IMR-90 (cell line): Measurements from ENCODE around the gene RHOT1. TPM values are rescaled to one million over a fixed set of nuclear protein-coding genes. Genes with fewer than 3 reads are reported as not detected.

ENCODE experiments used
- microRNA-seq, 2 experiments: library from miRNA; stranded (forward) in 1 of 2; unstranded in 1 of 2; fragments of 10-50 nt in 1 of 2; fragments of <30 nt in 1 of 2; gene quantifications in 1 of 2; microRNA quantifications in 1 of 2; one replicate each; pipeline versions ENCODE3 to v1.1.0; 2013 to 2020; ENCODE audit not compliant: insufficient read depth in 1 of 2, insufficient read length in 1 of 2, unreplicated experiment in 1 of 2
- polyA plus RNA-seq, 3 experiments: library from polyadenylated mRNA; depleted of rRNA; stranded (reverse); fragments of >200 nt; gene quantifications; 2 replicates each; pipeline ENCODE4 v1.2.3, GENCODE V29; 2012; ENCODE audit warnings: low replicate concordance in 1 of 3
- small RNA-seq, 5 experiments: library from RNA; depleted of rRNA; stranded (forward); fragments of <200 nt; gene quantifications; one replicate each; pipeline ENCODE3, GENCODE V24; 2012
- total RNA-seq: library from RNA; depleted of rRNA; stranded (reverse); fragments of >200 nt; gene quantifications from 2 replicates; pipeline ENCODE4 v1.2.3, GENCODE V29; 2012; rRNA removed

RHOT1 gene
- total and polyA plus RNA-seq, 2 of the 4 experiments (the other 2 are of a cell fraction): 27.4 to 27.6 TPM

Small RNAs within 50 kb of the gene (microRNA-seq; reads per million reads assigned to microRNA genes)
- not detected for gene UBL5P2 (ENCODE audit: insufficient read depth, insufficient read length)

Small RNAs within 50 kb of the gene (small RNA-seq; reads per million reads assigned to genes)
- gene UBL5P2: 0 to 0.76 (median 0) reads per million in 5 experiments

Other genes starting within 250 kb of the RHOT1 start
- 29.9 and 53.3 TPM in 2 replicates for gene UTP6, start 240.8 kb upstream of the RHOT1 start, total RNA-seq
- 24.4 and 32.4 TPM in 2 replicates for gene UTP6, start 240.8 kb upstream of the RHOT1 start, polyA plus RNA-seq (2012; rRNA removed)
- gene SUZ12, start 205.5 kb upstream of the RHOT1 start, total RNA-seq: 12.2 and 18.6 TPM in 2 replicates
- gene SUZ12, start 205.5 kb upstream of the RHOT1 start, polyA plus RNA-seq (2012; rRNA removed): 9.9 and 12.3 TPM in 2 replicates
- 4.3 and 4.7 TPM in 2 replicates for gene LRRC37B, start 135.1 kb upstream of the RHOT1 start, total RNA-seq
- gene LRRC37B, start 135.1 kb upstream of the RHOT1 start, polyA plus RNA-seq (2012; rRNA removed): 4.7 and 7.2 TPM in 2 replicates
- gene RHBDL3, start 123.3 kb downstream of the RHOT1 start, total RNA-seq: 0.18 and 0.28 TPM in 2 replicates
- 0.09 and 0.11 TPM in 2 replicates for gene RHBDL3, start 123.3 kb downstream of the RHOT1 start, polyA plus RNA-seq (2012; rRNA removed)
- 16.1 and 18.3 TPM in 2 replicates for gene C17orf75, start 199.7 kb downstream of the RHOT1 start, total RNA-seq
- 8.2 and 11.5 TPM in 2 replicates for gene C17orf75, start 199.7 kb downstream of the RHOT1 start, polyA plus RNA-seq (2012; rRNA removed)
- gene ZNF207, start 207.7 kb downstream of the RHOT1 start, total RNA-seq: 207 and 208 TPM in 2 replicates
- 181 and 199 TPM in 2 replicates for gene ZNF207, start 207.7 kb downstream of the RHOT1 start, polyA plus RNA-seq (2012; rRNA removed)